A172 (cell line): ENCODE results near the gene SDSL. TPM values are rescaled to one million over a fixed set of nuclear protein-coding genes. Genes with fewer than 3 reads are reported as not detected.

Source experiments
- DNase-seq: peaks from one replicate; pipeline ENCODE4 v3.0.0-alpha.2; 2015; ENCODE audit warnings: low spot score
- total RNA-seq: library from RNA; depleted of rRNA; stranded (reverse); fragments of >200 nt; shearing (Covaris generic); gene quantifications from 2 replicates; pipeline ENCODE4 v1.2.3, GENCODE V29; 2014; rRNA removed

Gene SDSL
- total RNA-seq = 12.9 and 13.6 TPM in 2 replicates

DNA sequence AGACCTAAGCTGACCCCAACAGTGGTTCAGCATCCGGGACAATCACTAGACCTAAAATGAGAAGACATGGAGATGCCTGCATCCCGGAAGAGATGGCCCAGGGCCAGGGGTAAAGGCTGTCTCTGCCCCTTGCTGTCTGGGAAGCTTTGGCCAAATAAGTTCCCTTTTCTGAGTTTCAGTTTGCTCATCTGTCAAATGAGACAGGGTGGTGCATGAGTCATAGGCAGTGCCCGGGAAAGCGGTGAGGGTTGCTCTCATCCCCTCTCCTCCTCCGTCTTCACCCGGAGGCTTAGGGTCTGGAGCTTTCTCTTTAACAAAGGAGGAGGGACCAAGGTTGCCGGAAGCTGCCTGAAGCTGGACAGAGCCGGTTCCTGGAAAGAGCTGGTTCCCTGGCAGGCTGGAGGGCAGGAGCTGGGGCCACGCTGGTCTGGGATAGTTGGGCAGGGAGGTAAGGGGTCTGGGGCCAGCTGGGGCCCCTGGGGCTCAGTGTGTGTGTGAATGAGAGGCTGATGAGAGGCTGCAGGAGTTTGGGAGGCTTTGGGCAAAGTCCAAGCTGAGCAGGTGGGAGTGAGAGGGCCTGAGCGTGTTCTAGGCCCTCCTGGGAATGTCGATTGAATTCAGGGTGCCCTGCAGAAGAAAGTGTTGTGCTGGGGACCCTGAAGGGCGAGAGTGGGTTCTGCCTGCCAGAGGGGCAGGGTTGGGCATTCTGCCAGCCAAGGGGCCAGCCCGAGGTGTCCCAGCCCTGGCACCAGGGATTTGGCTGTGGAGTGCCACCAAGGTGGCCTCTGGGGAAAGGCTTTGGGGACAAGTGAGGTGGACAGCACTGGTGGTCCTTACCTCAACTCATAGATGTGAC, at the start of gene SDSL:
Gene SDSL, plus strand, starts transcription at position 351 of the 856 bp plus-strand sequence. CDS start 5,603 bp downstream, outside the sequence.
- DNase-seq = peak; percentile 97

- no peak for DNase-seq
Measured at GRCh38 chr12:113373440-113373839, 48.7 kb upstream of the SDSL start.

GRCh38 chr12:113373969-113374368, 48.2 kb upstream of the SDSL start:
- no peak for DNase-seq

GRCh38 chr12:113374823-113375428, 47.3 kb upstream of the SDSL start:
- no peak for DNase-seq

- no peak for DNase-seq
Measured at GRCh38 chr12:113378291-113378690, 43.9 kb upstream of the SDSL start.

- DNase-seq = no peak
Measured at GRCh38 chr12:113381220-113381619, 41.0 kb upstream of the SDSL start.

DNA sequence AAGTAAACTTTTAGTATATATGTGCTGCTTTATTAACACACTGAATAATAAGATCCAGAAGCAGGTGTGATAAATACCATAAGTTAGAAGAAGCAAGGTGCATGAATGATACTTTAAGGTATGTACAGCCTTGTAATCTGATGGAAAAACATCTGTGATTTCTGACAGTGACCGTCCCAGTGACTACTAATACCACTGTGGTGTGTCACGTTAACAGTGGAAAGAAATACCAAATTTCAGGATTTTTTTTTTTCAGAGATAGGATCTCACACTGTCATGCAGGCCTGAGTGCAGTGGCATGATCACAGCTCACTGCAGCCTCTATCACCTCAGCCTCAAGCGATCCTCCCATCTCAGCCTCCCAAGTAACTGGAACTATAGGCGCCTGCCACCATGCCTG, 40.0 kb upstream of the SDSL start:
- DNase-seq = no peak

DNA sequence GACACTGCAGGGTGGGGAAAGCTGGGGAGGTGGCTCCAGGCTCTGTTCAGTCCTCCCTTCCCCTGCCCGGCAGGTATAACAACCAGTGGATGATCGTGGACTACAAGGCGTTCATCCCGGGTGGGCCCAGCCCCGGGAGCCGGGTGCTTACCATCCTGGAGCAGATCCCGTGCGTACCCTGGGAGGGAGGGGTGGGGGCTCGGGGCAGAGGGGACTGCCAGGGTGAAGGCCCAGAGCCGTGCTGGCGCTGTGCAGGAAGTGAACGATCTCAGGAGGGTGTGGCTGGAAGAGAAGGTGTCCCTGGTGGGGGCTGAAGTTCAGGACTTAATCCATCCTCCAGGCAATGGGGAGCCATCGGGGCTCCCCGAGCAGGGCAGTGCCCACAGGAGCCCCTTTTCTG, 37.4 kb upstream of the SDSL start:
- no peak for DNase-seq

GRCh38 chr12:113385282-113385882, 36.8 kb upstream of the SDSL start:
- no peak for DNase-seq

DNA sequence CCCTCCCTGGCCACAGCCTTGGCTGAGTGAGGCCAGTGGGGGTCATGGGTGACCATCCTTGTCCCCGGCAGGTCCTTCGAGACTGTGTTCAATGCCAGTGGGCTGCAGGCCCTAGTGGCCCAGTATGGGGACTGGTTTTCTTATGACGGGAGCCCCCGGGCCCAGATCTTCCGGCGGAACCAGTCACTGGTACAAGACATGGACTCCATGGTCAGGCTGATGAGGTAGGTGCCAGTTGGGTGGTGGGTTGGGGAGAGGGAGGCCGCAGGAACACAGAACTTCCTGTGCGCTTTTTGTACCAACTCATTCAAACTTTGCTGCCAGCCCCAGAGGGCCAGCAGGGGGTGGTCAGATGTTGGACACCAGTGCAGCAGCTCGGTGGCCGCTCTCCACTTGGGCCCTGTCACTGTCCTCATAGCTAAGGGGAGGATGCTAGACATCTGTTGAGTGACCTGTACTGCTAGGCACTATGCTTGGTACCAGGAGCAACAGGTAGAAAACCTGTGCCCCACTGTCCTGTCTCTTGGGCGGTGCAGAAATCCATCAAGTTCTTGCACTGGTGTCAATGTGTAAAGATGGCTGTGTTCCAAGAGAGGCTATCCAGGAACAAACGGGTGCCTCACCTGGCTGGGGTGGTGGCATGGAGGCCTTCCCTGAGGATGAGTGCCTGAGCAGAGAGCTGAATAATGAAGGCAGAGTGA, 35.2 kb upstream of the SDSL start:
- no peak for DNase-seq

- no peak for DNase-seq
Measured at GRCh38 chr12:113387631-113388030, 34.5 kb upstream of the SDSL start.

- no peak for DNase-seq
Measured at GRCh38 chr12:113388351-113388750, 33.8 kb upstream of the SDSL start.

GRCh38 chr12:113390064-113391043, 31.8 kb upstream of the SDSL start:
- DNase-seq = no peak

GRCh38 chr12:113391145-113391544, 31.0 kb upstream of the SDSL start:
- no peak for DNase-seq

GRCh38 chr12:113391650-113392337, 30.4 kb upstream of the SDSL start:
- no peak for DNase-seq

DNA sequence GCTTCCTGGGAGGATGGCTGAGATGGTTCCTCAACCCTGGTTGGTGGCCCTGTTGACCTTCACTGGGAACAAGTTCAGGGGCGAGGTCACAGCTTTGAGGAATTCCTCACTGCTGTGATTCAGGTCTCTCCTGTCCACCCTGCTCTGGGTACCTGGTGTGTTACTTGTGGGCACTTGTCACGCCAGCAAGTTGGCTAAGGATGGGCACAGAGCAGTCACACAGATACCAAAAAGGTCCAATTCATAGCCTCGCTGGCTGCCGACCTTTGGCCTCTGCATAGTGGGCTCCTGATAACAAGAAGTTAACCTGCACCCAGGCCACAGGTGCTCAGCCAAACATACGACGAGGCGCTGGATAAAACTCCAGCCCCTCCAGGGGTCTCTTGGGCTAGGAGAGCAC, 29.7 kb upstream of the SDSL start:
- DNase-seq = no peak

GRCh38 chr12:113392988-113393579, 29.1 kb upstream of the SDSL start:
- DNase-seq = no peak

GRCh38 chr12:113393749-113394148, 28.4 kb upstream of the SDSL start:
- no peak for DNase-seq

DNA sequence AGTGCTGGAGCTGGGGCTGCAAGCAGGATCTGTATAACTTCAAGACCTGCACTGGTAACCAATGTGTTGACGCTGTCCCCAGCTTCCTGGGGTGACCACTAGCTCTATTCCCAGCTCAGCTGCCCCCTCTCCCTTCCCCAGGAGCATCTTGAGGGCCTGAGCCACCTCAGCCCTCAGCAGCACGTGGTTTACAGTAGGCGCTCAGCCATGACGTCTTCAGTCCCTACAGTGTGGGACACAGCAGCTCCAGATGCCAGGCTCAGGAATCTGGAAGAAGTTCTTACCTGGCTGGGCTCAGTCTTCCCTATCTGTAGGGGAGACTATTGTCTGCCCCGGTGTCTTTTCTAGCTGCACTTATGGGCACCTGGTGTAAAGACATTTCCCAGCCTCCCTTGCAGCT, 27.1 kb upstream of the SDSL start:
- no peak for DNase-seq

DNA sequence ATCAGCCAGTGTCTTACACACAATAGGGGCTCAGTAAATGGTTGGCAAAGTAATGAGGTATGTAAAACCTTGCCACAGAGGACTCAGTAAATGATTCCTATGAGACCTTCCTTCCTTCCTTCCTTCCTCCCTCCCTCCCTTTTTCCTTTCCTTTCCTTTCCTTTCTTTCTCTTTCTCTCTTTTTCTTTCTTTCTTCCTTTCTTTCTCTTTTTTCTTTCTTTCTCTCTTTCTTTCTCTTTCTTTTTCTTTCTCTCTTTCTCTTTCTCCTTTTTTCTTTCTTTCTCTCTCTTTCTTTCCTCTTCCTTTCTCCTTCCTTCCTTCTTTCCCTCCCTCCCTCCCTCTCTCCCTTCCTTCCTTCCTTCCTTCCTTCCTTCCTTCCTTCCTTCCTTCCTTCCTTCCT, 26.0 kb upstream of the SDSL start:
- DNase-seq = no peak
